OCI-LY1 (cell line): ENCODE data around the gene UBALD2.

Experiments
- CTCF ChIP-seq: fragments of 200-600 bp; sonication (generic), shearing (Covaris generic); IDR thresholded peaks from 2 replicates; pipeline ENCODE4 v1.5.1; 2017; ENCODE audit warnings: mild to moderate bottlenecking, antibody characterized with exemption, low read length, moderate library complexity, mixed read lengths
- EZH2 ChIP-seq: fragments of 200-600 bp; sonication (generic), shearing (Covaris generic); IDR thresholded peaks from 2 replicates; pipeline ENCODE4 v1.8.0; 2017; ENCODE audit warnings: borderline replicate concordance, mixed run types, mild to moderate bottlenecking, antibody characterized with exemption, low read length, moderate library complexity, mixed read lengths

GRCh38 chr17:76293106-76293505, 28.0 kb downstream of the UBALD2 start:
- TF ChIP-seq CTCF, result no peak
- no peak for TF ChIP-seq EZH2
